Measurements from ENCODE around the gene FSTL4.

- TF ChIP-seq CTCF (IDR thresholded peaks at IDR 0.05) = no peak
- no peak for TF ChIP-seq POLR2A (IDR thresholded peaks at IDR 0.05)
These were observed 12.0 kb upstream of the FSTL4 start for GRCh38 chr5:133624316-133624715.

Data from lower leg skin (tissue), 3 donors.